Mesodermal cell (in vitro differentiated cells): ENCODE results near the gene ALAS2.

Experiments used
- H3K27ac ChIP-seq: 2 replicates; pipeline ENCODE4 v1.7.0; 2013; ENCODE audit warnings: mild to moderate bottlenecking, low read depth, low read length, moderate library complexity; ENCODE audit not compliant: severe bottlenecking
- H3K36me3 ChIP-seq: 2 replicates; pipeline ENCODE4 v1.7.1; 2013; ENCODE audit warnings: mild to moderate bottlenecking, low read length, moderate library complexity; ENCODE audit not compliant: control insufficient read depth, insufficient read depth
- H3K4me1 ChIP-seq: one replicate; pipeline ENCODE4 v1.7.1; 2013; ENCODE audit warnings: mild to moderate bottlenecking, low read length; ENCODE audit not compliant: insufficient read depth, control insufficient read depth, poor library complexity, severe bottlenecking
- H3K4me3 ChIP-seq: 2 replicates; pipeline ENCODE4 v1.7.0; 2013; ENCODE audit warnings: low read length, control low read depth, mild to moderate bottlenecking; ENCODE audit not compliant: insufficient read depth, poor library complexity, severe bottlenecking; ENCODE audit errors: extremely low read depth
- H3K9me3 ChIP-seq: 2 replicates; pipeline ENCODE4 v1.7.1; 2013; ENCODE audit warnings: mild to moderate bottlenecking, low read length, moderate library complexity; ENCODE audit not compliant: control insufficient read depth
- WGBS, 2 experiments: methylation state at CpG; one replicate each; pipeline ENCODE4 v1.1.5; 2013; ENCODE audit warnings: missing lambda C conversion rate in 2 of 2; ENCODE audit not compliant: insufficient coverage in 2 of 2; 5-methylcytosine and 5-hydroxymethylcytosine counted together

The ALAS2 gene

DNA sequence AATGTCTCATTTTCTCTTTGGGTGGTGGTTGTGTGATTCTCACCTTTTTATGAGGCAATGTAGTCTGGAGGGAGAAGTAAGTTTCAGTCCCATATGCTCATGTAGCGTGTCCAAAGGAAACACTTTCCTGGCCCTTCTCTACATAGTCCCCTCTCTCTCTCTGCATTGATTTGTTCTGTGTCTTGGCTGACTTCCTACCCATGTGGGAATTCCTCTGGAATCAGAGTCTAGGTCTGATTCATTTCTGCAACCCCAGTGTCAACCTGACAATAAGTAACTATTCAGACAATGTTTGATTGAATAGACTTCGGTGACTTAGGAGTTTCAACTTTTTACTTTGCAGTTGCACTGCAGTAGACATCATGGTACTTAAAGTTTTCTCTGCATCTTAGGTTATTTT lies 2.7 kb upstream of the ALAS2 start:
- H3K4me1 ChIP-seq, result no peaks in the 10 kb centered on the region
- WGBS, 2 experiments, result no CpG with 5 or more reads among the region's 2 CpGs
- no peaks in the 10 kb centered on the region for H3K36me3 ChIP-seq
- H3K27ac ChIP-seq, result no peak overlapping the region
- no peaks in the 10 kb centered on the region for H3K9me3 ChIP-seq
- H3K4me3 ChIP-seq, result no peak overlapping the region

DNA sequence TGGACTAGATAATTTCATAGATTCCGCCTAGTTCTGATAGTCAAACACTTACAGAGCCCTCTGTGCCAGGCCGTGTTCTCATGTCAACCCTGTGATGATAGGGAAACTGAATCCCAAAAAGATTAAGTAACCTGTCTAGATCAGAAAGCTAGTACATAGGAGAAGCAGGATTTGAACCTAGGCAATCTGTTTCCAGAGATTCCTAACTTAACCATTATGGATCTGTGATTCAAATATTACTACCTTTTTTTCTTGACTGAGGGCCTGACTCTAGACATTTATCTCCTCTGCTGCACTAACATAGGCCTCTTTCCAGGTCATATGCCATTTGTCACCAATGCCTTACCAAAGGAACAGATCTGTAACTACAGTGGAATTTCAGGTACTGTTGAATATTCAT lies 1.5 kb downstream of the ALAS2 start:
- no peaks in the 10 kb centered on the region for H3K36me3 ChIP-seq

DNA sequence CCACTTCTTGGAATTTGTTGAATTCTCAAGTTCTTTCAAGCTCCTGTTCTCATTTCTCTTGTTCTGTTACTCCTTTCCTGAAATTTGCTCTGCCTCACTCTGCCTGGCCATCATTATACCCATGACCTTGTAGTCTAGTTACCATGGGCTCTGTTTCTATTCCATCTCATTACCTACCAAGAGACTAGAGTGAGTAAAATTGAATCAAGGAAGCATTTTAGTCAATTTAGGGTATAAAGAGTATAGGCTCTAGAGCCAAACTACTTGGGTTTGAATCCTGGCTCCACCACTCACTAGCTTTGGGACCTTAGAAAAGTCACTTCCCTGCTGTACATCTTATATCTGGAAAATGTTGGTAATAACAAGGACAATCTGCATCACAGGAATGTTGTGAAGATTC lies 2.2 kb downstream of the ALAS2 start:
- no peaks in the 10 kb centered on the region for H3K36me3 ChIP-seq
- H3K9me3 ChIP-seq, result no peaks in the 10 kb centered on the region
- H3K27ac ChIP-seq, result no peak overlapping the region
- no peaks in the 10 kb centered on the region for H3K4me1 ChIP-seq
- no peak overlapping the region for H3K4me3 ChIP-seq

More for the DNA sequence above, 1.5 kb downstream of the ALAS2 start:
- WGBS, 2 experiments, result 100% methylated on average over 1 of the region's 2 CpGs; no CpG with 5 or more reads in 1 of the 2 experiments
- no peak overlapping the region for H3K27ac ChIP-seq
- no peaks in the 10 kb centered on the region for H3K4me1 ChIP-seq
- no peaks in the 10 kb centered on the region for H3K9me3 ChIP-seq
- no peak overlapping the region for H3K4me3 ChIP-seq

DNA sequence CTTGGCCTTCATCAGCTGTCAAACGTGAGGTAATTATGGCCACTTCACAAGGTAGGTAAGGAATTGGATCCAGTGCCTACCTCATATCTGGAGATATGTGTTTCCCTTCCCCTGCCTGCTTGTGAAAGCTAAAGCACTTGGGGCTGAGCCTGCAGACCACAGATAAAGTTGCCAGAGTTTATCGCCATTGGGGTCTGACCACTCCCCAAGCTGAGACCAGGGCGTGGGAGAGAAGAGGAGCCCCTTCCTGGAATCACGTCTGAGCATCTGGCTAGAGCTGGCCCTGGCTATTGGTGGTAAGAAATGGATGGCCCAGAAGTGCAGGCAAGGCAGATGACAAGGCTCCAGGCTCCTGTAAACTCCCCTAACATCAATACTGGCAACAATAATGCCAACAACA lies 2.7 kb downstream of the ALAS2 start:
- WGBS, 2 experiments, result 80 to 100% methylated on average over 1 to 2 of the region's 4 CpGs
- Histone ChIP-seq H3K36me3 (no peaks in the 10 kb centered on the region), H3K9me3 (no peaks in the 10 kb centered on the region), H3K27ac (no peak overlapping the region), H3K4me1 (no peaks in the 10 kb centered on the region), H3K4me3 (no peak overlapping the region)

DNA sequence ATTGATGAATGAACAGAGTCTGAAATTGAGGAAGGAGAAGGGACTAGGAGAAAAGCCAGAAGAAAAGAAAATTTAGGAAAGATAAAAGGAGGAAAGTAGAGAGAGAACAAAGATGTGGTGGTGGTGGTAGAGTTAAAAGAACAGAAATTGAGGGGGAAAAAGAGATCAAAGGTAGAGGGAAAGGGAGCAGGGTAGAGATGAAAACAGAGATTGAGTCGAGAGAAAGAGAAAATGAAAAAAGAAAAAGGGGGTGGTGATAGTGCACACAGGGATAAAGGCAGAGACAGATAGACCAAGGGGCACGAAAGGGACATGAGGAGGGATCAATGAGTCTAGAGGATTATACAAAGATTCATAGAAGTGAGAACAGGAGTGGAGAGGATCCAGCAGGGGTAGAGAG lies 3.9 kb downstream of the ALAS2 start:
- no peaks in the 10 kb centered on the region for H3K9me3 ChIP-seq
- H3K4me3 ChIP-seq, result no peak overlapping the region
- H3K4me1 ChIP-seq, result no peaks in the 10 kb centered on the region
- H3K27ac ChIP-seq, result no peak overlapping the region
- WGBS, 2 experiments, result 90 to 100% methylated on average over 1 to 2 of the region's 2 CpGs
- no peaks in the 10 kb centered on the region for H3K36me3 ChIP-seq

DNA sequence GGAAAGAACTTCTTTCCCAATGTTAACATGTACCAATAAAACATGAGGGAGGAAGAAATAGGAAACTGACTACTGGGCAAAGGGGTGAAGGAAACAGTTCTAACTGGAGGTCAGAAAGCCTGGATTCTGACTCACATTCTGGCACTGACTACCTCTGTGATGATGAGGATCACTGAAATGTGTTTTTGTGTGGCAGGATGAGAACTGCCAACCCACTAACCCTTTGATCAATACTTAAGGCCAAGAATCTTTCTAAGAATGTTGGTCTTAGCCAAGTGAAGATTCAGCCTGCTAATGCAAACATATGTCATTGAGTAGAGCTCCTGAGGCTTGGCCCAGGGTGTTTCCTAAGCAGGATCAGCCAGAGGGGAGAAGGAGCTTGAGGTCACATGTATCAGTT lies 4.6 kb downstream of the ALAS2 start:
- Histone ChIP-seq H3K27ac (no peak overlapping the region), H3K4me1 (no peaks in the 10 kb centered on the region), H3K36me3 (no peaks in the 10 kb centered on the region), H3K4me3 (no peak overlapping the region), H3K9me3 (no peaks in the 10 kb centered on the region)

DNA sequence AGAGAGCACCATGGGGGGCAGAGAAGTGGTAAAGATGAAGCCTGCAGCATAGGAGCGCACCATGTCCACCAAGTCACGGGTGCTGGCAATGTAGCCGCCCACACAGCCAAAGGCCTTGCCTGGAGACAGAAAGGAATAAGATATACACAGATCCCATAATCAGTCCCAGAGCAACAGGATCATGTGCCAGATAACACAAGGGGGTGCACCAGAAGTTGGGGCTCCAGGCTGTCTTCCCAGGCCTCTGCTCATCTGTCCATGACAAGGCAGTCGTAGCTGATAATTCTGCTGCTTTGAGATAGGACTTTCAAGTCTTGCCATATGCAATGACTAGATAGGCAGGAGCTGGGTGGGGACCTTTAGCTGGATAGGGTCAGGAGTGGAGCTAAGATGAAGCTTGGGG lies 15.9 kb downstream of the ALAS2 start:
- H3K27ac ChIP-seq, result no peak overlapping the region
- H3K9me3 ChIP-seq, result no peaks in the 10 kb centered on the region
- no peaks in the 10 kb centered on the region for H3K4me1 ChIP-seq
- no peak overlapping the region for H3K4me3 ChIP-seq
- 100% methylated on average over 1 of the region's 4 CpGs; no CpG with 5 or more reads in 1 of the 2 experiments for WGBS, 2 experiments
- H3K36me3 ChIP-seq, result no peaks in the 10 kb centered on the region

DNA sequence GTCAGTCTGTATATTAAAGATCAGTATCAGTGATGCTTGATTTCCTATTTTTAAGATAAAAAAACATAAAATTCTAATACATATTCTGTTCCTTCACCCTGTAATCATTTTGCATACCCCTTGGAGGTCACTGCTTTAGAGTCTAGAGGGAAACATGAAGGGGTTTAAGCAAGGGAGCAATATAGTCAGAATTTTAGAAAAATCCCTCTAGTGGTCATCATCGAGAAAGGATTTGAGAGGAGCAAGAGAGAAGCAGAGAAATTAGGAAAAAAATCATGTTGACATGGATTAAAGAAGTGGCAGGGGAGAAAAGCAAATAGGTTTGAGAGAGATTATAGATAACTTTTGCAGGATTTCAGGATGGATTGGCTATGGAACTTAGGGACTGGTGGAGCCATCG lies 19.5 kb downstream of the ALAS2 start:
- Histone ChIP-seq H3K4me1 (peaks cover 4% of the 10 kb centered on the region), H3K9me3 (no peaks in the 10 kb centered on the region), H3K4me3 (no peak overlapping the region), H3K36me3 (peaks cover 10% of the 10 kb centered on the region), H3K27ac (no peak overlapping the region)
- 0% methylated on average over 1 of the region's 2 CpGs; no CpG with 5 or more reads in 1 of the 2 experiments for WGBS, 2 experiments

DNA sequence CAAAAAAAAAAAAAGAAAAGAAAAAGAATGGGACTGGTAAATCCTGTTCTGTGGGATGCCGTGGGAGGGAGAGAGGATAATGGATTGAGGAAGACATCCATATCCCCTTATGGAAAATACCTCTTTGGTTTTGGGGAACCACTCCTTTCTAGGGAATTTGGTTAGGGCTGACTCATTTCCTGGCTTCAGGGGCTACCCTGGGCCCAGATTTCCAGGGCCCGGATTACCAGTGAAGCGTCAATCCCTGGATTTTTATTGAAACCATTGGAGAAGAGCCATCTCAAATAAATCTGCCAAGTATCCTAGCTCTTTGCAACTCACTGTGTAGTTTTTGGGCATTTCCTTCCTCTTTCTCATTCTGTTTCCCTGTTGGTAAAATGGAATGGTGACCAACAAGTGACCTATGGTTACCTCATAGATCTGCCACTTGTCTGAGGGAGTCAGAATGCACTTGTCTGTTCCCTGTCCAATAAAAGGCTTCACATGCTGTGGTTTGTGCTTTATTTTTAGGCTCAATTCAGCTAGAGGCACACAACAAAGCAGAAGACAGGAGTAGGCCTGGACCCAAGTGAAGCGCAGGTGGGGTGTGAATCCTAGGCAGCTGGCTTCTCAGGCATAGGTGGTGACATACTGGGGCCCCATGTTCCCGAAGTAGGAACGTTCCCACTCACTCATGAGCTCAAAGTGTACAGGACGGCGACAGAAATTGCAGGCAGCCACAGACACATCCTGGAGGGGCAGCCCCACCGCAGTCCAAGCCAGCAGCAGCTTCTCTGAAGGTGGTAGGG lies 22.0 kb downstream of the ALAS2 start:
- H3K4me3 ChIP-seq, result no peak overlapping the region
- no peaks in the 10 kb centered on the region for H3K9me3 ChIP-seq
- H3K27ac ChIP-seq, result no peak overlapping the region
- H3K36me3 ChIP-seq, result peaks cover 30% of the 10 kb centered on the region
- peaks cover 4% of the 10 kb centered on the region for H3K4me1 ChIP-seq
- WGBS, 2 experiments, result 90 to 100% methylated on average over 2 of the region's 9 CpGs

DNA sequence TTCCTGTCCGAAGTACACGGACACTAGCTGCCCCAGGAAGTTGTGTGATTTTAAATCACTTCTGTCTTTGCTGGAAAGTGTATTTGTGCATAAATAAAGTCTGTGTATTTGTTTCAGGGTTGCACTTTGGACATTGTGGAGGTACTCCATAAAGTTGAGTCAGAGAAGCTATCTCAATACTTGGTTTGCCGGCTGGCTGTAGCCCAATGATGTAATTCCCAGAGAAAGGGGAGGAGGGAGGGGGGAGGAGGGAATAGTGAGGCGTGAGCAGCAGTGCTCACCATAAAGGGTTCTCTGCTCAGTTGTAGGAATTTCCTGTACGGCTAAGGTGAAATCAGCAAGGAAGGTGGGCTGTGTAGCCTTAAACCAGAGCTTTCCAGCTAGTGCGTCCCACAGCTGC lies 23.1 kb downstream of the ALAS2 start:
- Histone ChIP-seq H3K4me1 (peaks cover 4% of the 10 kb centered on the region), H3K27ac (no peak overlapping the region), H3K9me3 (no peaks in the 10 kb centered on the region), H3K36me3 (peaks cover 39% of the 10 kb centered on the region), H3K4me3 (no peak overlapping the region)
- 92% methylated on average over 2 of the region's 6 CpGs; no CpG with 5 or more reads in 1 of the 2 experiments for WGBS, 2 experiments

DNA sequence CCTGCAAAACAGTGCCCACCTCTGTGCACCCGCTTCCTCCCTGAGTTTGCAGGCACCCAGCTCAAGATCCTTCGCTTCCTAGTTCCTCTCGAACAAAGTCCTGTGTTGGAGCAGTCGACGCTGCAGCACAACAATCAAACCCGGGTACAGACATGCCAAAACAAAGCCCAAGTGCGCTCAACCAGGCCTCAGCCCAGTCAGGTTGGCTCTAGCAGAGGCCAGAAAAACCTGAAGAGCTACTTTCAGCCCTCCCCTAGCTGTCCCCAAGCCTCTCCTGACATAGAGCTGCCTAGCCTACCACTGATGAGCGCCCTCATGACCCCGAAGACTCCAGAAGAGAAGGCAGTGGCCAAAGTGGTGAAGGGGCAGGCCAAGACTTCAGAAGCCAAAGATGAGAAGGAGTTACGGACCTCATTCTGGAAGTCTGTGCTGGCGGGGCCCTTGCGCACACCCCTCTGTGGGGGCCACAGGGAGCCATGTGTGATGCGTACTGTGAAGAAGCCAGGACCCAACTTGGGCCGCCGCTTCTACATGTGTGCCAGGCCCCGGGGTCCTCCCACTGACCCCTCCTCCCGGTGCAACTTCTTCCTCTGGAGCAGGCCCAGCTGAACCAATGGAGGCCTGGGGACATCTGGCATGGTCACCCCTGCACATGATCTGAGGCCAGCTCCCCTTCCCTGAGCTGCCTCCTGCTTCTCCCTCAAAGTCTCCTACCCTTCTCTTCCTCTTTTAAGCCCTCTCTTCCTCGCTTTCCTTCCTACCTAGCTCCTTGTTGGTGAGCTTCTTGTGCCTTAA lies 23.8 kb downstream of the ALAS2 start:
- 97 to 98% methylated on average over 8 to 11 of the region's 18 CpGs for WGBS, 2 experiments
- Histone ChIP-seq H3K4me3 (no peak overlapping the region), H3K36me3 (peaks cover 41% of the 10 kb centered on the region), H3K9me3 (no peaks in the 10 kb centered on the region), H3K27ac (no peak overlapping the region), H3K4me1 (peaks cover 4% of the 10 kb centered on the region)
